ENCODE data around the gene WDR47. TPM values are rescaled to one million over a fixed set of nuclear protein-coding genes. Genes with fewer than 3 reads are reported as not detected.

WDR47 gene
- total RNA-seq, 1 experiment from 2014 or later, result 21.0 TPM

DNA sequence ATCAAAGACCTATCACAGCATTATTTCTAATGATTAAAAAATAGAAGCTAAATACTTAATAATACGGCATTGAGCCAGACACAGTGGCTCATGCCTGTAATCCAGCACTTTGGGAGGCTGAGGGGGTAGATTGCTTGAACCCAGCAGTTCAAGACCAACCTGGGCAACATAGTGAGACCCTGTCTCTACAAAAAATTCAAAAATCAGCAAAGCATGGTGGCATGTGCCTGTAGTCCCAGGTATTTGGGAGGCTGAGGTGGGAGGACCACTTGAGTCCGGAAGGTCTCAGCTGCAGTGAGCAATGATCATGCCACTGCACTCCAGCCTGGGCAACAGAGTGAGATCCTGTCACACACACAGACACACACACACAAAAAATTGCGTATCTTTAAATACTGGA, 23.2 kb upstream of the WDR47 start:
- Histone ChIP-seq H3K9me3 (ENCODE audit: low read depth, low read length, poor library complexity, severe bottlenecking) (no peaks in the 10 kb centered on the region), H3K27me3 (replicated peaks; ENCODE audit: insufficient read depth, low read depth, low read length, poor library complexity) (no peaks in the 10 kb centered on the region), H3K36me3 (ENCODE audit: insufficient read depth, low read length, poor library complexity, severe bottlenecking) (peaks cover 34% of the 10 kb centered on the region), H3K4me1 (ENCODE audit: insufficient read depth, low read length, poor library complexity, severe bottlenecking) (no peaks in the 10 kb centered on the region), H3K4me3 (ENCODE audit: low read depth, low read length, poor library complexity, severe bottlenecking) (no peak overlapping the region), H3K27ac (ENCODE audit: low read depth, low read length, poor library complexity, severe bottlenecking) (no peak overlapping the region)
- no peak for DNase-seq (ENCODE audit: low spot score)
- BruUV-seq (replicated peaks), result no TSS peak
- TF ChIP-seq EZH2 (IDR thresholded peaks at IDR 0.05; ENCODE audit: borderline replicate concordance, low read depth, low read length, poor library complexity, severe bottlenecking), result no peak
- TF ChIP-seq, protein P1, sequence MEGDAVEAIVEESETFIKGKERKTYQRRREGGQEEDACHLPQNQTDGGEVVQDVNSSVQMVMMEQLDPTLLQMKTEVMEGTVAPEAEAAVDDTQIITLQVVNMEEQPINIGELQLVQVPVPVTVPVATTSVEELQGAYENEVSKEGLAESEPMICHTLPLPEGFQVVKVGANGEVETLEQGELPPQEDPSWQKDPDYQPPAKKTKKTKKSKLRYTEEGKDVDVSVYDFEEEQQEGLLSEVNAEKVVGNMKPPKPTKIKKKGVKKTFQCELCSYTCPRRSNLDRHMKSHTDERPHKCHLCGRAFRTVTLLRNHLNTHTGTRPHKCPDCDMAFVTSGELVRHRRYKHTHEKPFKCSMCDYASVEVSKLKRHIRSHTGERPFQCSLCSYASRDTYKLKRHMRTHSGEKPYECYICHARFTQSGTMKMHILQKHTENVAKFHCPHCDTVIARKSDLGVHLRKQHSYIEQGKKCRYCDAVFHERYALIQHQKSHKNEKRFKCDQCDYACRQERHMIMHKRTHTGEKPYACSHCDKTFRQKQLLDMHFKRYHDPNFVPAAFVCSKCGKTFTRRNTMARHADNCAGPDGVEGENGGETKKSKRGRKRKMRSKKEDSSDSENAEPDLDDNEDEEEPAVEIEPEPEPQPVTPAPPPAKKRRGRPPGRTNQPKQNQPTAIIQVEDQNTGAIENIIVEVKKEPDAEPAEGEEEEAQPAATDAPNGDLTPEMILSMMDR (conservative IDR thresholded peaks at IDR 0.05; ENCODE audit: low read depth, low read length), result no peak
- ChIA-PET CTCF (interaction anchor here (0.7 kb wide), 1 partner anchor 83 kb away, joined by 4 read pairs; no protein-coding TSS in a partner anchor), POLR2A (ENCODE audit: low non-redundant PET) (no interaction called here)
- intact Hi-C loops (cut with micrococcal nuclease; ENCODE audit: unreplicated experiment), result no loop called here

GRCh38 chr1:109061183-109061582, 19.3 kb upstream of the WDR47 start:
- no TSS peak for BruUV-seq (replicated peaks)
- CTCF ChIA-PET, result no interaction called here

GRCh38 chr1:109060707-109061106, 18.8 kb upstream of the WDR47 start:
- no peak for DNase-seq (ENCODE audit: low spot score)
- no TSS peak for BruUV-seq (replicated peaks)
- CTCF ChIA-PET, result no interaction called here

More at GRCh38 chr1:109061183-109061582, 19.3 kb upstream of the WDR47 start:
- Histone ChIP-seq H3K4me3 (ENCODE audit: low read depth, low read length, poor library complexity, severe bottlenecking) (no peak overlapping the region), H3K4me1 (ENCODE audit: insufficient read depth, low read length, poor library complexity, severe bottlenecking) (no peaks in the 10 kb centered on the region), H3K36me3 (ENCODE audit: insufficient read depth, low read length, poor library complexity, severe bottlenecking) (peaks cover 24% of the 10 kb centered on the region), H3K27ac (ENCODE audit: low read depth, low read length, poor library complexity, severe bottlenecking) (no peak overlapping the region), H3K27me3 (replicated peaks; ENCODE audit: insufficient read depth, low read depth, low read length, poor library complexity) (no peaks in the 10 kb centered on the region), H3K9me3 (ENCODE audit: low read depth, low read length, poor library complexity, severe bottlenecking) (no peaks in the 10 kb centered on the region)
- TF ChIP-seq, protein P1 (conservative IDR thresholded peaks at IDR 0.05; ENCODE audit: low read depth, low read length), result no peak
- TF ChIP-seq EZH2 (IDR thresholded peaks at IDR 0.05; ENCODE audit: borderline replicate concordance, low read depth, low read length, poor library complexity, severe bottlenecking), result no peak
- intact Hi-C loops (cut with micrococcal nuclease; ENCODE audit: unreplicated experiment), result no loop called here
- POLR2A ChIA-PET (ENCODE audit: low non-redundant PET), result no interaction called here
- no peak for DNase-seq (ENCODE audit: low spot score)

More at GRCh38 chr1:109060707-109061106, 18.8 kb upstream of the WDR47 start:
- intact Hi-C loops (cut with micrococcal nuclease; ENCODE audit: unreplicated experiment), result no loop called here
- no peaks in the 10 kb centered on the region for H3K27me3 ChIP-seq (replicated peaks; ENCODE audit: insufficient read depth, low read depth, low read length, poor library complexity)
- H3K27ac ChIP-seq (ENCODE audit: low read depth, low read length, poor library complexity, severe bottlenecking), result no peak overlapping the region
- POLR2A ChIA-PET (ENCODE audit: low non-redundant PET), result no interaction called here
- no peaks in the 10 kb centered on the region for H3K9me3 ChIP-seq (ENCODE audit: low read depth, low read length, poor library complexity, severe bottlenecking)
- H3K36me3 ChIP-seq (ENCODE audit: insufficient read depth, low read length, poor library complexity, severe bottlenecking), result peaks cover 24% of the 10 kb centered on the region
- TF ChIP-seq, protein P1 (conservative IDR thresholded peaks at IDR 0.05; ENCODE audit: low read depth, low read length), result no peak
- TF ChIP-seq EZH2 (IDR thresholded peaks at IDR 0.05; ENCODE audit: borderline replicate concordance, low read depth, low read length, poor library complexity, severe bottlenecking), result no peak
- H3K4me3 ChIP-seq (ENCODE audit: low read depth, low read length, poor library complexity, severe bottlenecking), result no peak overlapping the region
- H3K4me1 ChIP-seq (ENCODE audit: insufficient read depth, low read length, poor library complexity, severe bottlenecking), result no peaks in the 10 kb centered on the region
